CD14-positive monocyte (primary cell): ENCODE data around the gene SEMA5B. TPM values are rescaled to one million over a fixed set of nuclear protein-coding genes. Genes with fewer than 3 reads are reported as not detected.

Experiments
- DNase-seq, 3 donors: peaks; one replicate each; pipeline ENCODE4 v3.0.0-alpha.2; 2011 to 2022
- H2AFZ ChIP-seq: 2 replicates; pipeline ENCODE4 v1.6.0; 2012; ENCODE audit warnings: mild to moderate bottlenecking, low read depth, low read length, inconsistent platforms; ENCODE audit not compliant: insufficient read depth, poor library complexity, severe bottlenecking
- H3K27ac ChIP-seq, 2 donors: 1 replicate in 1 of 2; 2 replicates in 1 of 2; pipeline ENCODE4 v1.5.1; 2012 to 2013; ENCODE audit warnings: low read length in 2 of 2, control low read depth in 1 of 2, inconsistent platforms in 1 of 2, low read depth in 1 of 2, mild to moderate bottlenecking in 1 of 2
- H3K27me3 ChIP-seq, 2 donors: one replicate each; pipeline versions ENCODE4 v1.6.0 to v1.6.1; 2011 to 2013; ENCODE audit warnings: low read length in 2 of 2; ENCODE audit not compliant: control insufficient read depth in 2 of 2, insufficient read depth in 2 of 2
- H3K36me3 ChIP-seq, 2 donors: replicated peaks in 1 of 2; 1 replicate in 1 of 2; 2 replicates in 1 of 2; pipeline versions ENCODE4 v1.5.1 to v1.6.1; 2012 to 2013; ENCODE audit warnings: low read length in 2 of 2, control low read depth in 1 of 2, inconsistent platforms in 1 of 2, mild to moderate bottlenecking in 1 of 2; ENCODE audit not compliant: insufficient read depth in 2 of 2, control insufficient read depth in 1 of 2
- H3K4me1 ChIP-seq, 2 donors: 1 replicate in 1 of 2; 2 replicates in 1 of 2; pipeline versions ENCODE4 v1.5.1 to v1.6.1; 2012 to 2013; ENCODE audit warnings: low read length in 2 of 2, control low read depth in 1 of 2, inconsistent platforms in 1 of 2, mild to moderate bottlenecking in 1 of 2, moderate library complexity in 1 of 2; ENCODE audit not compliant: insufficient read depth in 2 of 2, control insufficient read depth in 1 of 2
- H3K4me2 ChIP-seq: replicated peaks from 2 replicates; pipeline ENCODE3; 2012; ENCODE audit warnings: low read length, moderate library complexity, mild to moderate bottlenecking; ENCODE audit not compliant: poor library complexity, severe bottlenecking; ENCODE audit errors: extremely low read depth
- H3K4me3 ChIP-seq, 3 experiments: fragments of 200-600 bp in 1 of 3; sonication (generic) in 1 of 3; replicated peaks in 1 of 3; 1 replicate in 2 of 3; 2 replicates in 1 of 3; pipeline ENCODE4 v1.5.1; 2011 to 2013; ENCODE audit warnings: low read length in 3 of 3, mild to moderate bottlenecking in 3 of 3, control low read depth in 2 of 3, low read depth in 2 of 3, inconsistent platforms in 1 of 3, moderate library complexity in 1 of 3
- H3K79me2 ChIP-seq: 2 replicates; pipeline ENCODE4 v1.6.0; 2012; ENCODE audit warnings: mild to moderate bottlenecking, control low read depth, inconsistent platforms, low read length, moderate library complexity; ENCODE audit not compliant: insufficient read depth
- H3K9ac ChIP-seq: 2 replicates; pipeline ENCODE4 v1.6.0; 2017; ENCODE audit warnings: low read length, mild to moderate bottlenecking; ENCODE audit not compliant: insufficient read depth, poor library complexity, severe bottlenecking
- H3K9me3 ChIP-seq, 2 donors: replicated peaks in 1 of 2; 1 replicate in 1 of 2; 2 replicates in 1 of 2; pipeline versions ENCODE4 v1.5.1 to v1.6.1; 2012 to 2013; ENCODE audit warnings: low read length in 2 of 2, control low read depth in 1 of 2; ENCODE audit not compliant: control insufficient read depth in 1 of 2, insufficient read depth in 1 of 2
- H4K20me1 ChIP-seq: 2 replicates; pipeline ENCODE4 v1.6.0; 2012; ENCODE audit warnings: mild to moderate bottlenecking, low read length, control low read depth, moderate library complexity; ENCODE audit not compliant: insufficient read depth
- H3K27ac Mint-ChIP-seq, 7 donors: one replicate each; pipeline ENCODE4 v1.8.0; 2020; ENCODE audit warnings: mild to moderate bottlenecking in 7 of 7, mixed read lengths in 7 of 7, moderate library complexity in 6 of 7, inconsistent platforms in 2 of 7
- H3K27me3 Mint-ChIP-seq, 3 donors: one replicate each; pipeline ENCODE4 v1.8.0; 2021 to 2022; ENCODE audit warnings: low read depth in 3 of 3, mild to moderate bottlenecking in 3 of 3, mixed read lengths in 3 of 3, moderate library complexity in 3 of 3, inconsistent platforms in 1 of 3
- H3K36me3 Mint-ChIP-seq, 2 donors: one replicate each; pipeline ENCODE4 v1.8.0; 2020; ENCODE audit warnings: mixed read lengths in 2 of 2, inconsistent platforms in 1 of 2, mild to moderate bottlenecking in 1 of 2
- H3K4me1 Mint-ChIP-seq: one replicate; pipeline ENCODE4 v1.8.0; 2020; ENCODE audit warnings: mild to moderate bottlenecking, mixed read lengths
- H3K4me3 Mint-ChIP-seq, 2 donors: one replicate each; pipeline ENCODE4 v1.8.0; 2020; ENCODE audit warnings: mild to moderate bottlenecking in 2 of 2, mixed read lengths in 2 of 2, moderate library complexity in 1 of 2
- H3K9me3 Mint-ChIP-seq, 7 donors: one replicate each; pipeline ENCODE4 v1.8.0; 2020 to 2022; ENCODE audit warnings: mixed read lengths in 7 of 7, mild to moderate bottlenecking in 6 of 7, moderate library complexity in 6 of 7, inconsistent platforms in 2 of 7
- CTCF ChIP-seq: fragments of 200-600 bp; IDR thresholded peaks from one replicate; pipeline ENCODE4 v1.8.0; 2022; ENCODE audit warnings: antibody characterized with exemption, mild to moderate bottlenecking
- WGBS: methylation state at CpG from one replicate; pipeline ENCODE4 v1.1.5; 2013; ENCODE audit warnings: missing lambda C conversion rate; ENCODE audit not compliant: insufficient coverage; 5-methylcytosine and 5-hydroxymethylcytosine counted together
- intact Hi-C, 2 donors: fragments of 100-400 bp; cut with micrococcal nuclease; formaldehyde crosslinking; loops; one replicate each; pipeline versions ENCODE4 v1.15.0 to v1.15.1; 2023
- polyA plus RNA-seq, 3 donors: library from polyadenylated mRNA; depleted of rRNA in 1 of 3; unstranded in 2 of 3; stranded (reverse) in 1 of 3; fragments of 300-500 nt in 2 of 3; fragments of >200 nt in 1 of 3; fragmentation: Illumina TruSeq in 2 of 3; gene quantifications; 1 replicate in 2 of 3; 2 replicates in 1 of 3; pipeline ENCODE4 v1.2.3, GENCODE V29; 2012 to 2021

SEMA5B gene
- polyA plus RNA-seq, 3 donors = not detected

GRCh38 chr3:122903171-122903570 lies 124.4 kb downstream of the SEMA5B start:
- Mint-ChIP-seq H3K27ac (no peak overlapping the region), H3K4me1 (no peaks in the 10 kb centered on the region), H3K4me3 (no peak overlapping the region), H3K36me3 (no peaks in the 10 kb centered on the region), H3K27me3 (peaks cover 2 to 12% (median 3%) of the 10 kb centered on the region in 3 donors), H3K9me3 (peaks cover 0 to 9% (median 6%) of the 10 kb centered on the region in 7 donors)
- no peak for TF ChIP-seq CTCF
- intact Hi-C loops = no loop called here
- Histone ChIP-seq H3K4me1 (no peaks in the 10 kb centered on the region), H2AFZ (no peak overlapping the region), H3K9ac (no peak overlapping the region), H3K9me3 (no peaks in the 10 kb centered on the region), H3K27me3 (no peaks in the 10 kb centered on the region), H3K4me3 (no peak overlapping the region), H3K36me3 (no peaks in the 10 kb centered on the region), H4K20me1 (no peaks in the 10 kb centered on the region), H3K27ac (no peak overlapping the region), H3K4me2 (no peak overlapping the region), H3K79me2 (no peaks in the 10 kb centered on the region)
- 100% methylated on average over 4 of the region's 4 CpGs for WGBS
- DNase-seq = no peak

GRCh38 chr3:122902326-122902725 lies 125.2 kb downstream of the SEMA5B start:
- no peaks in the 10 kb centered on the region for H3K9me3 ChIP-seq
- no peaks in the 10 kb centered on the region for H4K20me1 ChIP-seq
- intact Hi-C loops = no loop called here
- H3K27ac ChIP-seq = no peak overlapping the region
- H3K4me1 ChIP-seq = no peaks in the 10 kb centered on the region
- Mint-ChIP-seq H3K4me1 (no peaks in the 10 kb centered on the region), H3K36me3 (no peaks in the 10 kb centered on the region), H3K27me3 (peaks cover 0 to 12% (median 2%) of the 10 kb centered on the region in 3 donors), H3K4me3 (no peak overlapping the region), H3K27ac (no peak overlapping the region), H3K9me3 (peaks cover 0 to 9% (median 5%) of the 10 kb centered on the region in 7 donors)
- no peaks in the 10 kb centered on the region for H3K79me2 ChIP-seq
- no peaks in the 10 kb centered on the region for H3K36me3 ChIP-seq
- TF ChIP-seq CTCF = no peak
- no peak overlapping the region for H3K4me3 ChIP-seq
- H2AFZ ChIP-seq = no peak overlapping the region
- H3K27me3 ChIP-seq = no peaks in the 10 kb centered on the region
- H3K9ac ChIP-seq = no peak overlapping the region
- DNase-seq = no peak
- no peak overlapping the region for H3K4me2 ChIP-seq
- WGBS = no CpG with 5 or more reads among the region's 2 CpGs
